Renal cortical epithelial cell (primary cell): Measurements from ENCODE around the gene PLEKHG1. TPM values are rescaled to one million over a fixed set of nuclear protein-coding genes. Genes with fewer than 3 reads are reported as not detected.

Experiments
- DNase-seq: peaks from one replicate; pipeline ENCODE4 v3.0.0-alpha.2; 2011; ENCODE audit warnings: low read depth
- total RNA-seq: library from RNA; depleted of rRNA; stranded (reverse); fragments of >200 nt; gene quantifications from 2 replicates; pipeline ENCODE4 v1.2.3, GENCODE V29; 2014

PLEKHG1 gene
- total RNA-seq, 1 donor from 2014 or later: 13.4 TPM

GRCh38 chr6:150589852-150590251, 9.8 kb upstream of the PLEKHG1 start:
- DNase-seq: no peak

DNA sequence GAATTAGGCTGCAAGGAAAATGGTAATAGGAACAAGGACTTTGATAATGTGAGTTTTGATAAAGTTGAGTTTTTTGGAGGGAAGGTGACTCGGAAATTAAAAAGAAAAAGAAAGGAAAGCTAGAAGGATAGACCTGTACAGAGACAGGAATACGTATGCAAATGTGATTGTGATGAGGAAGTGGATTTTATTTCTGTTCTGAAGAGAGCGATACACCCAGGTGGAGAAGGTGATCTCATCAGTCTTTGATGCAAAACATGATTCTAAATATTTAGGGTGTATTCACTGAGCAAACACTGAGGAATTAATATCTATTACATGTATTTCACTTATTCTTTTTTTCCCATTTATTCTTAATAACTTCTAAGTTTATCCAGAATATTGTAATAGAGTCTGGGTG, 9.2 kb upstream of the PLEKHG1 start:
- DNase-seq: no peak

- no peak for DNase-seq
Measured at GRCh38 chr6:150592377-150592995, 7.2 kb upstream of the PLEKHG1 start.

DNA sequence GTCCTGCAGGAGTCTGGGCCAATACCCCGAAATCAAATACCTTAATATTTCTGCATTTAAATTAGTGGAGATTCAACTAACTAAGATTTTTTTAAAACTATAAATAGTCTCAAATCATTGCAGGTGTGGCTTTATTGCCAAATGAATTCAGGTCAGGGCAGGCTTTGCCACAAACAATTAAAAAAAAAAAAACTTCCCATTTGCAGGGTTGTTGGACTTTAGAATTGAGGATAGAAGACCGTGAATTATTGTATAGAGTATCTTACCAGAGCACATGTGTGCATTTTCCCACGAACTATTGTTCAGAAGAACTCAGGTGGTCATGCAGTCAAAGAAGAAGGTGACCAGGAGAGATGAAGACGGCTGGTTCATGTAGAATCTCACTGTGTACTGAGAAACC, 6.6 kb upstream of the PLEKHG1 start:
- no peak for DNase-seq

GRCh38 chr6:150596439-150596838, 3.2 kb upstream of the PLEKHG1 start:
- DNase-seq: no peak

DNA sequence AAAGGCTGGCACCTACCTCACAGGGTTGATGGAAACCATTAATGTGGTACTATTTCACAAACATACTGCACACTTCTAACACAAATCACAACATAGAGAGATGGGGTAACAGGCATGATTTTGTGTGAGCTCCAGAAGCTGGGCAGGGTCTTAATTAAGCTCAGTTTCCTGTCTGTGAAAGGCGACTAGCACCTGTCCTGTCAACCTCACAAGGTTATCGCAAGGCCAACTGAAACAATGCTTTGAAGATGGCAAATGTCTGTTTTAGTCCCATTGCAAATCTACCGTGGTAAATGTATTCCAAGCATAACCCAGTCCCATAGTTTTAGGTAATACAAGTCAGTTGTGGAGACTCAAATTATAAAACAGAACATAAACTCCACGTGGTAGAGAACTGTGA, 1.3 kb upstream of the PLEKHG1 start:
- no peak for DNase-seq

DNA sequence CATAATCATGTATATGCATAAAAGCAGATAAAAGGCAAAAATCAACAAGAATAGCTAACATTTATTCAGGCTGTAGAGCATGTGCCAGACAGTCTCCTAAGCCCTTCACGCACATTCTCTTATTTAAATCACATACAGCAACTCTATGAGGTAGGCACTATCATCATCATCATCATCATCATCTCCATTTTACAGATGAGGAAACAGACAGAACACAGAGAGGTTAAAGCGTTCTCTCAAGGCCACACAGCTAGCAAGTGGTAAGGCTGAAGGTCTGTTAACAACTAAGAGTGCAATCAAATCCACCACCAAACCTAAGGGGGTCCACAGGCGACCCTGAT, 857 bp upstream of the PLEKHG1 start:
- no peak for DNase-seq

- no peak for DNase-seq
Measured at GRCh38 chr6:150600010-150600300, 270 bp downstream of the PLEKHG1 start.

DNA sequence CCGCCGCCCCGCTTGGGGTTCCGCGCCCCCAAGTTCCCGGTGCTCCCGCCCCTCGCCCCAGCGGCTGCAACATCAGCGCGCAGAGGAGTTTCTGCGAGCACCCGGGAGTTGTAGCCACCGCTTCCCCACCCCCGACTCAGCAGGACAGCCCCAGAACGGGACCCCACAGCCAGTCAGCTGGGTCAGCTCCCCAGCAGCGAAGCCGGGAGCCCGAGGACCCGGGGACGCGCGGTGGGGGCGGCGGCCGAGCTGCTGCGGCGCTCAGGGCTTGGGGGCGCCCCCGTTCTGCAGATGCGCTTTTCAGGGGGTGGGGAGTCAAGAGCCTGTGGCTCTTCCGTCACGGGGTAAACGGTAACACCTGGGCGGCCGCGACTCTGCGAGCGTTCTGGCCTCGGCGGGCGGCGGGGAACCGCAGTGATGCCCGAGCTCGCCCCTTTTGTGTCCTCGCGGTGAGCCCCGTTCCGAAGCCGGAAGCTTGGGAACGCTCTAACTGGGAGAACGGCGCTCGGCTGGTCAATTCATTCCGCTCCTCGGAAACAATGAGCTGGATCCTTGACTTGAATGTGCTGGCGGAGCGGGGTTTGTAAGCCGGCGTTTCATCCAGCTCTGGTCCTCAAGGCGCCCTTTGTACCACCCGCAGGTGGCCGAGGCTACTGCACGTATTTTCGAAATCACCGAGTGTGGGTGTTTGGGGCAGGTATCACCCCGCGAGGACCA, 774 bp downstream of the PLEKHG1 start:
- peak; percentile 79 for DNase-seq

GRCh38 chr6:150601439-150601838, 1.8 kb downstream of the PLEKHG1 start:
- DNase-seq: no peak

- no peak for DNase-seq
Measured at GRCh38 chr6:150603176-150603575, 3.5 kb downstream of the PLEKHG1 start.

GRCh38 chr6:150604467-150604866, 4.8 kb downstream of the PLEKHG1 start:
- no peak for DNase-seq

- no peak for DNase-seq
Measured at GRCh38 chr6:150605333-150605732, 5.6 kb downstream of the PLEKHG1 start.

GRCh38 chr6:150606168-150606591, 6.5 kb downstream of the PLEKHG1 start:
- DNase-seq: no peak

DNA sequence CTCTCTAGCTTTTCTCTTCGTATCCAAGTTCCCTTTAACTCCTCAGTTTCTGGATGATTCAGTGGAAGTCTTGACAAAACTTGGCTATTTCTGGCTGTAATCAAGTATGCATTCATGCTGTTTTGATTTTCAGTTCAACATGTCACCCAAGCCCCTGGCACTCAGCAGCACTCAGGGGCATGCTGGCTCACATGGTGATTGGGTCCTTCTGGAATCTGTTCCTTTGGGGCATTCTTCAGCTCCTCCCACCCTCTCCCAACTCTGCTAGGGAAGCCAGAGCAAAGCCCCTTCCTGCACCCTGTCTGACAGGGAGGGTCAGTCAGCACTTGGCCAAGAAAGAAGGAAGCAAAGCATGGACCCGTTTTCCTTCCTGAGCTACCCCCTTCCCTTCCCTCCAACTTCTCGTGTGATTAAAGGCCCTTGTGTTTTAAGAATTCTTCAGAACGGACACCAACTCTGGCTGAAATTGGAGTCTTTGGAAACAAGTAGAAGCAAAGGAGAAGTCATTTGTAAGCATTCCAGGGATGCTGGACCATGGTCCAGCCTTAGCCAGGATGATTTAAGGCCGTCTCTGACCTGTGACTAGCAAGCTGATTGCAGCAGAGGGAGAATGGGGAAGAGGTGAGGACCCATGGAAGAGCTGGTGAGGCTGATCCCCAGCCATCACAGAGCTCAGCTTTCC, 7.1 kb downstream of the PLEKHG1 start:
- peak; percentile 30 for DNase-seq

GRCh38 chr6:150607329-150607650, 7.6 kb downstream of the PLEKHG1 start:
- no peak for DNase-seq

- no peak for DNase-seq
Measured at GRCh38 chr6:150610584-150610983, 10.9 kb downstream of the PLEKHG1 start.

GRCh38 chr6:150613269-150613668, 13.6 kb downstream of the PLEKHG1 start:
- no peak for DNase-seq

GRCh38 chr6:150615967-150616366, 16.3 kb downstream of the PLEKHG1 start:
- DNase-seq: no peak

- no peak for DNase-seq
Measured at GRCh38 chr6:150616586-150616985, 16.9 kb downstream of the PLEKHG1 start.

GRCh38 chr6:150617062-150617461, 17.4 kb downstream of the PLEKHG1 start:
- no peak for DNase-seq

GRCh38 chr6:150617496-150618460, 18.1 kb downstream of the PLEKHG1 start:
- peak; percentile 29 for DNase-seq
